Keratinocyte (primary cell): Measurements from ENCODE around the gene NDUFAF3.

Experiments used
- EZH2 ChIP-seq: IDR thresholded peaks from one replicate; pipeline ENCODE4 v1.6.1; 2012; ENCODE audit warnings: inconsistent platforms, mild to moderate bottlenecking, low read length, moderate library complexity
- TF ChIP-seq, protein P1 (sequence below), 3 experiments: IDR thresholded peaks in 1 of 3; conservative IDR thresholded peaks in 1 of 3; optimal IDR thresholded peaks in 1 of 3; 2 replicates in 2 of 3; 3 replicates in 1 of 3; pipeline versions ENCODE3 to v1.5.1; 2011; ENCODE audit warnings: low read length in 3 of 3, mild to moderate bottlenecking in 3 of 3, moderate library complexity in 2 of 3, control low read depth in 1 of 3, inconsistent platforms in 1 of 3; ENCODE audit not compliant: insufficient read depth in 2 of 3; ENCODE audit errors: extremely low read depth in 1 of 3

DNA sequence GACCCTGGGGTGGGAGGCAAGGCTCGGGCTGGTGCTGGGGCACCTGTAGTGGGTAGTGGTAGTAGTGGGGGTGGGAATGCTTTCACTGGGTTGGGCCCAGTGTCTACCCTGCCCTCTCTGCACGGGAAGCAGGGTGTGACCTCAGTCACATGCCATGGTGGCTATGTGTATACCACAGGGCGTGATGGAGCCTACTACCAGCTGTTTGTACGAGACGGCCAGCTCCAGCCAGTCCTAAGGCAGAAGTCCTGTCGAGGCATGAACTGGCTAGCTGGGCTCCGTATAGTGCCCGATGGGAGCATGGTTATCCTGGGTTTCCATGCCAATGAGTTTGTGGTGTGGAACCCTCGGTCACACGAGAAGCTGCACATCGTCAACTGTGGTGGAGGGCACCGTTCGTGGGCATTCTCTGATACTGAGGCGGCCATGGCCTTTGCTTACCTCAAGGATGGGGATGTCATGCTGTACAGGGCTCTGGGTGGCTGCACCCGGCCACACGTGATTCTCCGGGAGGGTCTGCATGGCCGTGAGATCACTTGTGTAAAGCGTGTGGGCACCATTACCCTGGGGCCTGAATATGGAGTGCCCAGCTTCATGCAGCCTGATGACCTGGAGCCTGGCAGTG, 8.7 kb upstream of the NDUFAF3 start:
- TF ChIP-seq, protein P1, sequence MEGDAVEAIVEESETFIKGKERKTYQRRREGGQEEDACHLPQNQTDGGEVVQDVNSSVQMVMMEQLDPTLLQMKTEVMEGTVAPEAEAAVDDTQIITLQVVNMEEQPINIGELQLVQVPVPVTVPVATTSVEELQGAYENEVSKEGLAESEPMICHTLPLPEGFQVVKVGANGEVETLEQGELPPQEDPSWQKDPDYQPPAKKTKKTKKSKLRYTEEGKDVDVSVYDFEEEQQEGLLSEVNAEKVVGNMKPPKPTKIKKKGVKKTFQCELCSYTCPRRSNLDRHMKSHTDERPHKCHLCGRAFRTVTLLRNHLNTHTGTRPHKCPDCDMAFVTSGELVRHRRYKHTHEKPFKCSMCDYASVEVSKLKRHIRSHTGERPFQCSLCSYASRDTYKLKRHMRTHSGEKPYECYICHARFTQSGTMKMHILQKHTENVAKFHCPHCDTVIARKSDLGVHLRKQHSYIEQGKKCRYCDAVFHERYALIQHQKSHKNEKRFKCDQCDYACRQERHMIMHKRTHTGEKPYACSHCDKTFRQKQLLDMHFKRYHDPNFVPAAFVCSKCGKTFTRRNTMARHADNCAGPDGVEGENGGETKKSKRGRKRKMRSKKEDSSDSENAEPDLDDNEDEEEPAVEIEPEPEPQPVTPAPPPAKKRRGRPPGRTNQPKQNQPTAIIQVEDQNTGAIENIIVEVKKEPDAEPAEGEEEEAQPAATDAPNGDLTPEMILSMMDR (optimal IDR thresholded peaks at IDR 0.05 in 1 of 3, IDR thresholded peaks at IDR 0.05 in 1 of 3, conservative IDR thresholded peaks at IDR 0.05 in 1 of 3; ENCODE audit: extremely low read depth in 1 of 3, insufficient read depth in 2 of 3, low read length in 3 of 3): no peak
- no peak for TF ChIP-seq EZH2
